ENCODE measurements around the gene TNIP2.
"Not testable (repeated sequence)": the region's sequence is repeated elsewhere in the genome, so short reads cannot be mapped to it uniquely, and the experiment has no call there.

The TNIP2 gene

GRCh38 chr4:2793586-2794485 is 37.7 kb upstream of the TNIP2 start:
- no peak for DNase-seq

- peak; percentile 60 for DNase-seq
Observed at GRCh38 chr4:2792711-2793585, 36.8 kb upstream of the TNIP2 start, which contains the start of gene SH3BP2. Gene SH3BP2 (plus strand): TSS chr4:2793085. CDS start chr4:2820618, 27,533 bp downstream.

- DNase-seq = peak; percentile 10
Observed at GRCh38 chr4:2792396-2792710, 36.2 kb upstream of the TNIP2 start.

GRCh38 chr4:2791518-2792395 is 35.6 kb upstream of the TNIP2 start:
- no peak for DNase-seq

GRCh38 chr4:2790583-2791517 is 34.7 kb upstream of the TNIP2 start:
- no peak for DNase-seq

- DNase-seq = no peak
Observed at GRCh38 chr4:2789793-2790582, 33.9 kb upstream of the TNIP2 start.

GRCh38 chr4:2789351-2789750 is 33.2 kb upstream of the TNIP2 start:
- no peak for DNase-seq

- DNase-seq = no peak
Observed at GRCh38 chr4:2788532-2789103, 32.5 kb upstream of the TNIP2 start.

GRCh38 chr4:2788101-2788500 is 32.0 kb upstream of the TNIP2 start:
- DNase-seq = no peak

- no peak for DNase-seq
Observed at GRCh38 chr4:2787230-2788100, 31.3 kb upstream of the TNIP2 start.

- DNase-seq = no peak
Observed at GRCh38 chr4:2786794-2787229, 30.7 kb upstream of the TNIP2 start.

- DNase-seq = no peak
Observed at GRCh38 chr4:2786152-2786671, 30.1 kb upstream of the TNIP2 start.

- peak; percentile 67 for DNase-seq
Observed at GRCh38 chr4:2785613-2786012, 29.5 kb upstream of the TNIP2 start.

- DNase-seq = no peak
Observed at GRCh38 chr4:2783790-2784189, 27.7 kb upstream of the TNIP2 start.

GRCh38 chr4:2781911-2782310 is 25.8 kb upstream of the TNIP2 start:
- DNase-seq = no peak

GRCh38 chr4:2780643-2781042 is 24.5 kb upstream of the TNIP2 start:
- DNase-seq = not testable (repeated sequence)

- DNase-seq = no peak
Observed at GRCh38 chr4:2771264-2771663, 15.1 kb upstream of the TNIP2 start.

GRCh38 chr4:2768921-2769336 is 12.8 kb upstream of the TNIP2 start:
- peak; percentile 9 for DNase-seq

GRCh38 chr4:2768124-2768523 is 12.0 kb upstream of the TNIP2 start:
- DNase-seq = no peak
